Fibroblast of gingiva (primary cell): ENCODE data around the gene PPEF1.
A peak's percentile ranks its signal among the peaks of the same experiment; 100 is the strongest.
"Not testable (repeated sequence)": the region's sequence is repeated elsewhere in the genome, so short reads cannot be mapped to it uniquely, and the experiment has no call there.

ENCODE experiments used
- DNase-seq: peaks from one replicate; pipeline ENCODE4 v3.0.0-alpha.2; 2011; ENCODE audit warnings: low read depth

Gene PPEF1

DNA sequence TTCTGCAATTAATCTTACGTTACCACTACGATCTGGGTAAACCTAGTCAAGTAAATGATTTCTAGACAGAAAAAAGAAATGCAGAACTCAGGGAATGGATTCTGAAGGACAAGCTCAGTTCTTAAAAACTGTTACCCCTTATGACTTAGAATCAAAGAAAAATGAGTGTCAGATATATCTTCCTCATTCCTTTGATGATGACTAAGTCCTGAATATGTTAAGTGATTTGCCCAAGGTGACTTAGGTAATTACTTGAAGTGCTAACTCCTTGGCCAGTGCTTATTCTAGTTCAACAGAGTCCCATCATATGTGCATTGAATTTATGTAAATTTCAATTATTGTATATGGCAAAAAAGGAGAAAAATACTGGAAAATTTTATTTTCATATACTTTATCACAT, 92.5 kb downstream of the PPEF1 start:
- DNase-seq, result no peak

GRCh38 chrX:18809641-18810040, 102.2 kb downstream of the PPEF1 start:
- DNase-seq, result no peak

- DNase-seq, result no peak
Measured at GRCh38 chrX:18810416-18810815, 103.0 kb downstream of the PPEF1 start.

DNA sequence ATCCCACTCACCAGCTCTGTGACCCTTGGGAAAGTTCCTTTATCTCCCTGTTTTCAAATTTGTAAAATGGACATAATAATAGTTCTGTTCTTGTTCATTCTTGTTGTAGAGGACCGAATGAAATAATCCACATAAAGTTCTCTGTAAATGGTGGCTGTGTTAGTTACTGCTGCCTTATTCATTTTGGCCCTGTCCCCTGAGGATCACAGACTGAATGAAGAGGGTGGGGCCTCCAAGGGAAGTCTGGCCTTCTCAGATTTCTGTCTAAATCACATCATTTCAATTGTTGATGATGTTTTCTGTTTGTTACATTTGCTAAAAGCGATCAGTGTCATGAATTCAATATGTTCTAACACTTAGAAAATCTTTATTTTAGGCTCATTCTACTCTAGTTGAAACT, 117.9 kb downstream of the PPEF1 start:
- no peak for DNase-seq

DNA sequence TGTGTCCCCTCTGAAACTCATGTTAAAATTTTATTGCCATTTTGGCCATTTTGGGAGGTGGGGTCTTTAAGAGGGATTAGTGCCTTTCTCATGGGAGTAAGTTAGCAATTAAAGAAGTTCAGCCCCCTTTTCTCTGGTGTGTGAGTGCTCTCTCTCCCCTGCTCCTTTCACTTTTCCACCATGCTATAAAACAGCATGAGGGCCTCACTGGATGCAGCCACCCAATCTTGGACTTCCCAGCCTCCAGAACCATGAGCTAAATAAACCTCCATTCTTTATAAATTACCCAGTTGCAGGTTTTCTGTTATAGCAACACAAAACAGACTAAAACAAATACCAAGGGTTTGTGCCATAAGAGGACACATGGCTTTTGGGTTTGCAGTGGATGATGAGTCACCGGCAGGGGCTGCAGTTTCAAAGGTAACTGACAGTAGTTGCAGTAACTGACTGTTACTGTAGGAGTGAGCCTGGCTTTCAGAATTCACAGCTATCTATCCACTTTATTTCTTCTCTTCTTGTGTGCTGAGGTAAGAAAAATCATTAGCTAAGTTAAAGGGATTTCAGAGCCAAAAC, 121.5 kb downstream of the PPEF1 start:
- DNase-seq, result no peak

DNA sequence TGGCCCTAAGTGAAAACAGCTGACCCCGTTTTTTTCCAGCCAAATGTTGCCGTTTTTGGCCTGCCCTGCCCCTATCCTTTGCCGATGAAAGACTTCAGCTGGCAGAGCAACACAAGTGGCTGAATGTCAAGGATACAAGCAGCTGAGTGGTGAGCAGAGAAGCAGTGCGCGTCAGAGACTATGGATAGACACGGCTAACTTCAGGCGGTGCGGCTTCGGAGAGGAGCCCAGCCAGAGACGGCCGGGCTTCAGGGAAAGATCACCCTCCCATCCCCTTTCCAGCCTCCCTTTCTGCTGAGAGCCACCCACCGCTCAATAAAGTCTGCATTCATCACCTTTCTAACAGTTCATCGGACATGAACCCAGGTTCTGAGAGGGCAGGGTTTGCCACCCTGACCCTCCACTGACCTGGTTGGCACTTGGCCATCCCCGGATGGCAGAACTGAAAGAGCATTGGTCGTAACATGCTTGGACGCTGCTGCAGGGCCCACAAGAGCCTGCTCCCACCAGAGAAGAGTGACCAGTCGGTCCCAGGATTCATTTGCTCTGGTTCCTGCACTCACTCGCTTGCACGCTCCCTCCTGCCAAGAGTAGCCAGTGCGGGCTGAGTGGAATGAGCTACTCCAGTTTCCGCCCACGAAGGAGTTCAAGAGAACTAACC, 125.8 kb downstream of the PPEF1 start:
- DNase-seq, result peak; percentile 71

GRCh38 chrX:18847901-18848300, 140.5 kb downstream of the PPEF1 start:
- not testable (repeated sequence) for DNase-seq

DNA sequence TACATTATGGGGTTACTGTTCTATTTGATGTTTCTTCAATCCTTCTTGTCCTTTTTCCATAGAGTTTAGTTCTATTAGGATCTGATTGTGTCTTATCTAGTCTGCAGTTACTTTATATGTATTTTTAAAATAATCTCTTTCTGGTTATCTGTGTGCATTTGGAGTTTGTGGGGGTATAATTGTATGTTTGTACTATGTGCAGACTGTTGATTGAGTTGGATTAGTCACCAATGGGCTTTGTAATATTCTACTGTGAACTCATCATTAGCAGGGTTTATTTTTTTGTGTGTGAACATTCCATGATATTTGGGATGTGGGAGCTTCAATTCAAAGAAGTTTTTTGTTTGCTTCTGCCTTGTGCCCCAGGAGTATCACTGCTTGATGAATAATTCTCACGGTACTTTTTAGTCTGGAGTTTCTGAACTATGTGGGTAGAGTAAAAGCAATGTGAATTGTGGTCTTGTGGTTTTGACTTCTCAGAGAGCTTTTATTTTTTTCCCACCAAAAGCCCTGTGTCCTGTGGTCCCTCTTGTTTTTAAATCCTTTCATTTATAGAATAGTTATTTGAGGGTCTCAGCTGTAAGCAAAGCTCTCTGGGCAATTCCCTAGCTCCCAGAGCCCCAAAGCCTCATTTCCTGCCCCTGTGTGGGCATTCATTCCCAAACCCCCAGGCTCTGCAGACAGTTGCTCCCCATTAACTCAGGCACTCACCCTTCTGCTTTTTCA, 148.6 kb downstream of the PPEF1 start:
- no peak for DNase-seq

GRCh38 chrX:18856645-18856997, 149.2 kb downstream of the PPEF1 start:
- DNase-seq, result no peak

DNA sequence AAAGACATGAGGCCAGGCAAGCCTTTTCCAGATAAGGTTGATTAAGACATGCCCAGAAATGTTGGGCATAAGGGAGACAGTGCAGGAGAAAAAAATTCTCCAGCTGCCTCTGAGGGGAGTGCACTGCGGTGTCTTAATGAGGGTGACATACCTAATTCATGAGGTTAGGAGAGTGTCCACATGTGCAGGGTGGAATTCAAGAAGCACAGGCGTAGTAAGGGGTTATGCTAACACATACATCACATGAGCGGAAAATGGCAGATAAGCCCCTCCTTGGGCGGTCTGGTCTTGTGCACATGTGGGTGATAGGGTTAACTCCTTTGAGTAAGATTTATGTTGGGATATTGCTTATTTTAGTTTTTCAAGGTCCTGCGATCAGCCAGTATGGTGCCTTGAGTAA, 154.1 kb downstream of the PPEF1 start:
- DNase-seq, result no peak

GRCh38 chrX:18864390-18864920, 157.0 kb downstream of the PPEF1 start:
- DNase-seq, result no peak

- DNase-seq, result peak; percentile 19
Measured at GRCh38 chrX:18871161-18871890, 163.9 kb downstream of the PPEF1 start.

DNA sequence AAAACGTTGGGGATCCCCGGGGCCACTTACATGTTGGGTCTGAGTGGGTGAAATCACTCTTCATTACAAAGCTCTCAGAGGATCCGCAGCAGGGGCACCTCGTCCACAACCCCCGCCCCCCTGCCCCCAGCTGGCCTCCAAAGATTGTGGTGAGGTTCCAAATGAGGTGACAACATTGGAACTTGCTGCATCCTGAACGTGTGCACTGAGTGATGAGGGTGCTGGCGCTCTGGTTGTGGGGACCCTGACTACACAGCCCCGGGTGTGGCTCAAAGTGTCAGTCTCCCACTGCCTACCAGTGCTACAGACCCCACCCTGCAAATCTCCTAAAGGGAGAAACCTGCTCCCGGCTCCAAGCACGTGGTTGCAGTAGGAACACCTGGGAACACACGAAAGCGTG, 164.5 kb downstream of the PPEF1 start:
- DNase-seq, result no peak

DNA sequence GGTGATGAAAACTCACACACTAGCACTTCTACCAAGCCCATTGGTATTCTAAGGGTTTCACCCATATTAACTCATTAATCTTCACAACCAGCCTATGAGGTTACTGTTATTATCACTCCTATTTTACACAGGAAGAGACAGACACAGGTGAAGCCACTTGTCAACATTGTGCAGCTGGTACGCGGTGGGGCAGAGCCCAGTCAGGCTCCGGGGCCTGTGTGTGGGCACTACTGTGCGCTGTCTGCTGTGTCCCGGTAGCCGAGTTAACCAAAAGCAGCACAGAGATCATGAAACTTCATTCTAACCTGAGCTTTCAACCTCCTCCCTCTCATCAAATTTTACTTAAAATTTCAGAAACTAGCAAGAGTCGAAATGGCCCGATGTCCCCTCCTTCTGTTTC, 165.2 kb downstream of the PPEF1 start:
- no peak for DNase-seq

GRCh38 chrX:18873189-18873791, 165.8 kb downstream of the PPEF1 start:
- DNase-seq, result peak; percentile 52

DNA sequence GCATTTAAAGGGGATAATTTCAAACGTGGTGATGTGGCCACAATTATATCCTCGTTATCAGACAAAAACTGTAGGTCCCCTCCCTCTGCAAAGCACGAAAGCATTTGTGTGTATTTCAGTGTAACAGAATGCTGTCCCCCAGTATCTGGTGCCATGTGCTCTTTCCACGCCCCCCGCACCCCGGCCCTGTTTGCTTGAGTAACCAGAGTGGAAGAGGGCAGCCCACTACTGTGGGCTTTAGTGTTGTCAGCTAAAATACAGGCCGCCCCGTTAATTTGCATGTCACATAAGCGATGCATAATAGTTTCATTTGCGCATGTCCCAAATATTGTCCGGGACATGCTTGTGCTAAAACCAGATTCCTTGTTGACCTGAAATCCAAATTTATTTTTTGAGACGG, 166.4 kb downstream of the PPEF1 start:
- no peak for DNase-seq

DNA sequence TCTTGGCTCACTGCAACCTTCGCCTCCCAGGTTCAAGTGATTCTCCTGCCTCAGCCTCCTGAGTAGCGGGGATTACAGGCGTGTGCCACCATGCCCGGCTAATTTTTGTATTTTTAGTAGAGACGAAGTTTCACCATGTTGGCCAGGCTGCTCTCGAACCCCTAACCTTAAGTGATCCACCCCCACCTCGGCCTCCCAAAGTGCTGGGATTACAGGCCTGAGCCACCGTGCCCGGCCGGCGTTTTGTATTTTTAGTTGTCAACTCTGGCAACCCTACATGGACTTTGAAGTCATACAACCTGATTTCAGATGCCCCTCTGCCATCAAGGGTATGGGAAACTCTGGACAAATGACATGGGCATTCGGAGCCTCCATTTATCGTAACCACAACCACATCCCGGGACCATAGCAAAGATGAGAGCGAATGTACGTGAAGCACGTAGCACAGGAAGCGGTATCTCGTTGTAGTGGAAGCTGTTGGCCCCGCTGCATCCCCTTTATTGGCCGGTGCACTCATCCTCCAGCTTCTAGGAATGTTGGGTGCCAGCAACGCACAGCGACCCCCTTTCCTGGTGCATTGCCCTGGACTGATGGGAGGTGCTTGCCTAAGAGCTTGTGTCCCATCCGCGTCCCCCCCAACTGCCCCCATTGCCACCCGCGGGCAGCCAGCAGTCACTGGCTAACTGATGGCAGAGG, 167.3 kb downstream of the PPEF1 start:
- DNase-seq, result no peak

GRCh38 chrX:18875256-18875878, 167.9 kb downstream of the PPEF1 start:
- DNase-seq, result no peak

DNA sequence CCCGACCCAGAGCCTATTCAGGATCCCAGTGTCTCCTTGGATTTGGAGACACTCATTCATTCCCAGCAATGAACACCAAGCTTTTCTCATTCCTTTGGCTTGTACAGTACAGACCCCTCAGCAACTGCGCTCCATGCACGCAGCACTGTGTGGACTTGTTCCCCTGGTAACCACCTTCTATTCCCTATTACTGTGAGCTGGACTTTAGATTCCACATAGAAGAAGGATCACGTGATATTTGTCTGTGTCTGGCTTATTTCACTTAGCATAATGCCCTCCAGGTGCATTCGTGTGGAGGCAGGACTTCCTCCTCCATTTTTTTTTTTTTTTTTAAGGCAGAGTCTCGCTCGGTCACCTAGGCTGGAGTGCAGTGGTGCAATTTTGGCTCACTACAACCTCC, 170.0 kb downstream of the PPEF1 start:
- no peak for DNase-seq
